Peyer's patch (tissue), 4 donors: ENCODE data around the gene DGCR8.

ENCODE experiments used
- CTCF ChIP-seq, 6 experiments: fragments of 450-650 bp in 4 of 6; fragments of 200-600 bp in 2 of 6; sonication (generic) in 1 of 6; IDR thresholded peaks; one replicate each; pipeline ENCODE4 v1.5.1; 2017 to 2019; ENCODE audit warnings: antibody characterized with exemption in 6 of 6, mild to moderate bottlenecking in 3 of 6, moderate library complexity in 1 of 6
- POLR2A ChIP-seq, 2 donors: fragments of 450-650 bp; IDR thresholded peaks; one replicate each; pipeline ENCODE4 v1.5.1; 2017; ENCODE audit warnings: antibody characterized with exemption in 2 of 2, mild to moderate bottlenecking in 2 of 2, moderate library complexity in 2 of 2

GRCh38 chr22:20135265-20135664 lies 55.2 kb downstream of the DGCR8 start:
- TF ChIP-seq POLR2A (IDR thresholded peaks at IDR 0.05) (no peak), CTCF (IDR thresholded peaks at IDR 0.05) (no peak)
